OCI-LY3 (cell line): Measurements from ENCODE around the gene TBL3.

ENCODE experiments used
- H2AFZ ChIP-seq: fragments of 200-600, 300-600 bp; shearing (Covaris generic); 2 replicates; pipeline ENCODE4 v1.6.0; 2014; ENCODE audit warnings: antibody characterized with exemption, low read depth, low read length
- H3K27ac ChIP-seq: fragments of 200-600, 300-600 bp; sonication (generic); 2 replicates; pipeline ENCODE4 v1.5.1; 2014; ENCODE audit warnings: mild to moderate bottlenecking, low read length, moderate library complexity, mixed read lengths
- H3K27me3 ChIP-seq: fragments of 200-600, 300-600 bp; sonication (generic); 2 replicates; pipeline ENCODE4 v1.6.1; 2014; ENCODE audit warnings: low read depth, low read length, mixed read lengths
- H3K36me3 ChIP-seq: fragments of 200-600, 300-600 bp; sonication (generic); replicated peaks from 2 replicates; pipeline ENCODE3; 2014; ENCODE audit warnings: low read depth, low read length, mixed read lengths
- H3K4me1 ChIP-seq: fragments of 300-600, 200-600 bp; sonication (generic); 2 replicates; pipeline ENCODE4 v1.6.1; 2014; ENCODE audit warnings: low read length, mixed read lengths
- H3K4me2 ChIP-seq: fragments of 200-600, 300-600 bp; sonication (generic); 2 replicates; pipeline ENCODE4 v1.6.1; 2014; ENCODE audit warnings: low read length, mixed read lengths
- H3K4me3 ChIP-seq: fragments of 300-600, 200-600 bp; sonication (generic); 2 replicates; pipeline ENCODE4 v1.5.1; 2014; ENCODE audit warnings: antibody characterized with exemption, mild to moderate bottlenecking, low read length, moderate library complexity
- H3K79me2 ChIP-seq: fragments of 300-600, 200-600 bp; shearing (Covaris generic); 2 replicates; pipeline ENCODE4 v1.6.1; 2014; ENCODE audit warnings: mild to moderate bottlenecking, low read length, mixed read lengths
- H3K9ac ChIP-seq: fragments of 300-600, 200-600 bp; shearing (Covaris generic); 2 replicates; pipeline ENCODE4 v1.6.0; 2014; ENCODE audit warnings: mild to moderate bottlenecking, low read length, moderate library complexity
- H3K9me3 ChIP-seq: fragments of 200-600, 300-600 bp; shearing (Covaris generic); 2 replicates; pipeline ENCODE4 v1.6.1; 2014; ENCODE audit warnings: low read length, mixed read lengths; ENCODE audit not compliant: insufficient read depth
- H4K20me1 ChIP-seq: fragments of 200-600, 300-600 bp; sonication (generic); 2 replicates; pipeline ENCODE4 v1.6.1; 2016; ENCODE audit warnings: low read length, mixed read lengths; ENCODE audit not compliant: insufficient read depth
- CTCF ChIP-seq: fragments of 200-600, 300-600 bp; sonication (generic); IDR thresholded peaks from 2 replicates; pipeline ENCODE4 v1.5.1; 2014; ENCODE audit warnings: antibody characterized with exemption, low read length, low read depth
- EZH2phosphoT487 ChIP-seq: fragments of 200-600 bp; shearing (Covaris generic); IDR thresholded peaks from 2 replicates; pipeline ENCODE4 v1.6.1; 2018; ENCODE audit warnings: antibody characterized with exemption, mixed run types, low read depth

TBL3 gene

GRCh38 chr16:2015117-2015946 lies 43.5 kb downstream of the TBL3 start:
- no peak overlapping the region for H3K27ac ChIP-seq
- H3K9ac ChIP-seq, result no peak overlapping the region
- no peaks in the 10 kb centered on the region for H3K27me3 ChIP-seq
- H4K20me1 ChIP-seq, result no peaks in the 10 kb centered on the region
- H3K79me2 ChIP-seq, result peaks cover 5% of the 10 kb centered on the region
- H3K4me1 ChIP-seq, result peaks cover 6% of the 10 kb centered on the region
- no peaks in the 10 kb centered on the region for H3K36me3 ChIP-seq
- TF ChIP-seq CTCF, result no peak
- TF ChIP-seq EZH2phosphoT487, result no peak
- H3K9me3 ChIP-seq, result no peaks in the 10 kb centered on the region
- H3K4me3 ChIP-seq, result no peak overlapping the region
- no peak overlapping the region for H2AFZ ChIP-seq
- no peak overlapping the region for H3K4me2 ChIP-seq

- Histone ChIP-seq H3K27me3 (no peaks in the 10 kb centered on the region), H3K36me3 (no peaks in the 10 kb centered on the region), H3K79me2 (no peaks in the 10 kb centered on the region), H2AFZ (no peak overlapping the region), H3K4me1 (peaks cover under 1% of the 10 kb centered on the region), H3K4me3 (no peak overlapping the region), H3K27ac (no peak overlapping the region), H3K9ac (no peak overlapping the region), H4K20me1 (no peaks in the 10 kb centered on the region), H3K4me2 (no peak overlapping the region), H3K9me3 (no peaks in the 10 kb centered on the region)
- TF ChIP-seq EZH2phosphoT487 (no peak), CTCF (no peak)
Measured at GRCh38 chr16:2015947-2016208, 44.0 kb downstream of the TBL3 start.

GRCh38 chr16:2016407-2016922 lies 44.6 kb downstream of the TBL3 start:
- H3K4me2 ChIP-seq, result no peak overlapping the region
- H3K9me3 ChIP-seq, result no peaks in the 10 kb centered on the region
- no peak overlapping the region for H3K27ac ChIP-seq
- no peaks in the 10 kb centered on the region for H3K27me3 ChIP-seq
- no peaks in the 10 kb centered on the region for H3K79me2 ChIP-seq
- no peak overlapping the region for H3K9ac ChIP-seq
- H3K4me3 ChIP-seq, result no peak overlapping the region
- H3K4me1 ChIP-seq, result no peaks in the 10 kb centered on the region
- H4K20me1 ChIP-seq, result no peaks in the 10 kb centered on the region
- TF ChIP-seq CTCF (peak; percentile 53), EZH2phosphoT487 (no peak)
- H2AFZ ChIP-seq, result no peak overlapping the region
- H3K36me3 ChIP-seq, result no peaks in the 10 kb centered on the region

- no peak within 1 kb of the TSS for H3K27ac ChIP-seq
- H3K9ac ChIP-seq, result no peak within 1 kb of the TSS
Measured at GRCh38 chr16:2019518-2019920, 47.7 kb downstream of the TBL3 start, which contains the start of gene NPW. Gene NPW, plus strand, starts transcription at chr16:2019785.

More at GRCh38 chr16:2019518-2019920, 47.7 kb downstream of the TBL3 start, which contains the start of gene NPW:
- Histone ChIP-seq H3K79me2 (no peaks in the 10 kb centered on the region), H4K20me1 (no peaks in the 10 kb centered on the region), H3K9me3 (no peaks in the 10 kb centered on the region), H2AFZ (no peak within 1 kb of the TSS), H3K27me3 (no peaks in the 10 kb centered on the region), H3K36me3 (no peaks in the 10 kb centered on the region), H3K4me1 (peaks cover 10% of the 10 kb centered on the region; the same call in 1 of the 2 replicates), H3K4me3 (no peak within 1 kb of the TSS), H3K4me2 (no peak within 1 kb of the TSS)
- TF ChIP-seq CTCF, result no peak
- no peak for TF ChIP-seq EZH2phosphoT487
